OCI-M1 (cell line): ENCODE results near the gene ROBO4.

Experiments
- DNase-seq: peaks from one replicate; lab custom pipeline; 2025; lab: John Stamatoyannopoulos, UW

The ROBO4 gene

DNA sequence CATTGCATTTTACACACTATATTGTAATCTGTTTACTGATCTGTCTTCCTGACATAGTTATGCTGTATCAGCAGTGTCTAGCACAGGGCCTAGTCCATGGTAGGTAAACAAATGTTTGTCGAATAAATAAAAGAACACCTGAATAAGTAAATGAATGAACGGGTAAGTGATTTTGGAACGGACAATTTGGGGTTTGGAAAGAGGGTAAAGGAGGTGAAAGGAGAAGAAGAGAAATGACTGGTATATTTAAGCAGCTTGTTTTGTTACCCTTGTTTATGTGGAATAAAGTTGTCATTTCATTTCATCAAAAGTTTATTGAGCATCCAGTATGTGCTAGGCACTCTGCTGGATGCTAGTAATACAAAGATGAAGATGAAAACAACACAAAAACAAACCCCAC lies 21.3 kb upstream of the ROBO4 start, which contains the start of gene HEPN1:
HEPN1 (plus strand) TSS at position 301 of the 400 bp plus-strand sequence.
- no peak for DNase-seq

DNA sequence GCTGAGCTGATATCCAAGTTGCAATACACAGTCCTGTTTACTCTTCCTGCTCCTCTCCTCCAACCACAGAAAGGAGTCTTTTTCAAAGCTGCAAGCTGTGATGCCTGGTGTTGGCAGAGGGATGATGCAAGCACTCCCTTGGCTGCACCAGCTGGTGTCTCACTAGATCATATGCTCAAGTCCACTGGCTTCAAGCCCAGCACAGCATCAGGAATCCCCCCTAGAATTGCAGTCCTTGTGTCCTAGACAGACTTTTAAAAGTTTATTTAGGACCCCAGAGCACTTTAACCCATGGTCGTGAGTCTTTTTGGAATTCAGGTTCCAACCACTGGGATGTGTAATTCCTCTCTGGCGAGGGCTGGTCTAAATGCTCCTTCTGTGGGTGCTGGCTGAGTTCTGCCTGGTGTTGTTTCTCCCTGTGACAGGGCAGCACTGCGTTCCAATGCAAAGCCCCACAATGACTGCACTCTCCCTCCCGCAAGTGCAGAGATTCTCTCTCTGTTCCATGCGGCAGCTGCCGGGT lies 19.5 kb upstream of the ROBO4 start:
- DNase-seq: peak; percentile 17

DNA sequence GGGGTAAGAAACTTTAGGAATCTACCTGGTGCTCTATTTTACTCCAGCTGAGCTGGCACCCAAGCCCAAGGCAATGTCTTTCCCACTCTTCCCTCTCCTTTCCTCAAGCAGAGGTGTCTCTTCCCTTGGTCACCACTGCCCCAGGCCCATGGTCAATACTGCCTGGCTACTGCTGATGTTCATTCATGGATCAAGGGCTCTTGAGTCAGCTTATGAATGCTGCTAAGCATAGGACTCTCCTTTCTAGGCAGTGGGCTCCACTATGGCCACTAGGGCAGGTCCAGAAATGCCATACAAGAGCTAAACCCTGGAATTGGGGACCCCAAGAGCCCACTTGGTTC lies 18.7 kb upstream of the ROBO4 start:
- DNase-seq: no peak

DNA sequence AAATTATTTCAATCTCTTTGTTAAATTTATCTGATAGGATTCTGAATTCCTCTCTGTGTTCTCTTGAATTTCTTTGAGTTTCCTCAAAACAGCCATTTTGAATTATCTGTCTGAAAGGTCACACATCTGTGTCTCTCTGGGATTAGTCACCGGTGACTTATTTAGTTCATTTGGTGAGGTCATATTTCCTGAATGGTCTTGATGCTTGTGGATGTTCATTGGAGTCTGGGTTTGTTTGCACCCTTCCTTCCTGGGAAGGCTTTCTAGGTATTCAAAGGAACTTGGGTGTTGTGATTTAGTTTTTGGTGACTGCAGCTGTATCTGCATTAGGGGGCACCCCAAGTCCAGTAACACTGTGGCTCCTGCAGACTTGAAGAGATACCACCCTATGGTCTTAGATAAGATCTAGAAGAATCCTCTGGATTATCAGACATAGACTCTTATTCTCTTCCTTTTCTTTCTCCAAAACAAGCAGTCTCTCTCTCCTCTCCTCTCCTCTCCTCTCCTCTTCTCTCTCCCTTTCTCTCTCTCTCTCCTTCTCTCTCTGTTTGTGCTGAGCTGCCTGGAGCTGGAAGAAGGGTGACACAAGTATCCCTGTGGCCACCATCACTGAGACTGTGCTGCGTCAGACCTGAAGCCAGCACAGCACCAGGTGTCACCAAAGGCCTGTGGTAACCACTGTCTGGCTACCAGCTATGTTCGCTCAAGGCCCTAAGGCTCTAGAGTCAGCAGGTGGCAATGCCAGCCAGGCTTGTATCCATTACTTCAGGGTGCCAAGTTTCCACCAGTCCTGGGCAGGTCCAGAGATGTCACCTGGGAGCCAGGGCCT lies 18.1 kb upstream of the ROBO4 start:
- peak; percentile 13 for DNase-seq

DNA sequence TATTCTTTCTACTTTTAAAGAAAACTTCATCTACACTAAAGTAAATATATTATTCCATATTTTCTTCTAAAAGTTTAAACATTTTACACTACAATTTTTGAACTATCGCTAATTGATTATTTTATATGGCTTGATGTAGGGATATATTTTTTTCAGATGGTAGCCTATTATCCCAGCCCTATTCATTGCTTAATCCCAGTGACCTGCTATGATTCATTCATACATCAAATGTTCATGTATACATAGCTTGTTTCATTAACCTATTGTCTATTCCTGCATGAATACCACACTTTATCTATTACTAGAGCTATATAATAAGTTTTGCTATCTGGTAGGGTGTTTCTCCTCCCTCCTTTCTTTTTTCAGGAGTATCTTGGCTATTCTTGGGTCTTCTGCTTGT lies 5.0 kb upstream of the ROBO4 start:
- DNase-seq: no peak

DNA sequence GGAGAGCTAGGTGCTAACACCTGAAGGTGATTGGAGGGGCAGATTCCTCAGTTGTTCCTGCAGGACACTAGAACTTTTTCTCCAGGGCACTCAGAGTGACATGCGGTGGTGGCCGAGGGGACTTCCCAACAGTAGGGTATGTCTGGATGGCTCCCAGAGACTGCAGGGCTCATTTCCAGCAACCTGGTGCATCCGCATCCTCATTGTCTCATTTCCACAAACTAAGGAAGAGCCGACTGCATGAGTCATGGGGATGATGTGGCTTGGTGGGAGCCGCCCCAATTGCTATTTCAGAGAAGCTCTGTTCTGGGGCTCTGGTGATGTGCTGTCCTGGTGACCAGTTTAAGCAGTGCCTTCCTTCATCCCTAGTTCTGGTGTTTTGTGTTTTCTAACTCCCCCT lies 2.8 kb upstream of the ROBO4 start:
- DNase-seq: no peak

DNA sequence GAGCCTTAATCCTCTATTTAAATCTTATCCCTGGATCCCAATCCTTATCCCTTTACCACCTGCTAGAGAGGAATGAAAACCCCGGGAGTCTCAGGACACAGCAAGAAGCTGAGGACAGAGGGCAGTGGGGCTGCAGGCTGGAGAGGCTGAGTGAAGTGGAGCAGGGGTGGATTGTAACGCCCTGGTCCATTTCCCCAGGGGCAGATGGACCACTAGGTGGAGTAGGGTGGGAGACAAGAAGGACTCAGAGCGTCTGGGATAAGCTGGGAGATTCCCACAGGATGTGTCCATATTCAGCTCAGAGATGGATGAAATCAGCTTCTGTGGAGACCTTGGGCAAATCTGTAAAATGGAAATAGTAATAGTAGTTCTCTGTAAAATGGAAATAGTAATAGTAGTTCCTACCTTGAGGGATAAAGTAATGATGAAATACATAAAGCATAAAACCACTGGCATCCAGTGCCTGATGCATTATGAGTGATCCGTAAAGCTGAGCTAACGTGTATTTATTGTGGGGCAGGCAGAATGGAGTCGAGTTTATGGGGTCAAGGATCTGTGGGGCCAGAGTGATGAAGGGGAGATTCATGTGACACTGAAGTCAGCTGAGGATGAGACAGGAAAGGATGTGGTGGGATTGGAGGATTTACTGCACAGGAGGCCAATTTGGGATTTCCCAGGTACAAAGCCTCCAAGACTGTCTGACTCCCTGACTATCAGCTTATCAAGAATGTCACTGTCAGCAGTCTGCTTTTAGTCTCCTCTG lies 1.9 kb upstream of the ROBO4 start:
- no peak for DNase-seq

DNA sequence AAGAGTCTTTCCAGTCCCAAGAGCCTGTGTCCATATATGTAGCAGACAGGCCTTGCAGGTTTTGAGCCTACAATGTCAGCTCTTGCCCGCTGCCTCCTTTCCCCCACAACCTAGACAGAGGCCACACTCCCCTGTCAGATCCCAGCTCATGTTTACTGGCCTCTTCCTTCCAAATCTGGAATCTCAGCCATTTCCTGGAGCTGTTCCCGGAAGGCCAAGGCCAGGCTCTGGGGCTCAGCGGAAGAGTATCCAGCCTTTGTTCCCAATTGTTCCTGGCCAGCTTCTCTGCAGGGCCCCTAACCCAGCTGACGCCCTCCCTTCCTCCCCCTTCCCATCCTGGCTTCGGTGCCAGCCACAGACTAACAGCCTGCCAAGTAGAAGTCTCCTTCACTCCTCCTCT lies 1.0 kb upstream of the ROBO4 start:
- DNase-seq: no peak

DNA sequence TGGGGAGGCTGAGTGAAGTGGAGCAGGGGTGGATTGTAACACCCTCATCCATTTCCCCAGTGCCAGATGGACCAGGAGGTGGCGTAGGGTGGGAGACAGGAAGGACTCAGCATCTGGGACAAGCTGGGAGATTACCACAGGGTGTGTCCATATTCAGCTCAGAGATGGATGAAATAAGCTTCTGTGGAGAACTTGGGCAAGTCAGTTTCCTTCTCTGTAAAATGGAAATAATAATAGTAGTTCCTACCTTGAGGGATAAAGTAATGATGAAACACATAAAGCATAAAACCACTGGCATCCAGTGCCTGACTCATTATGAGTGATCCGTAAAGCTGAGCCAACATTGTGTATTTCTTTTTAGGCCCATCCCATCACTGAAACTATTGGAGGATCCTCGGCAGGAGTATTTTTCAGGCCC lies 607 bp upstream of the ROBO4 start:
- DNase-seq: no peak

DNA sequence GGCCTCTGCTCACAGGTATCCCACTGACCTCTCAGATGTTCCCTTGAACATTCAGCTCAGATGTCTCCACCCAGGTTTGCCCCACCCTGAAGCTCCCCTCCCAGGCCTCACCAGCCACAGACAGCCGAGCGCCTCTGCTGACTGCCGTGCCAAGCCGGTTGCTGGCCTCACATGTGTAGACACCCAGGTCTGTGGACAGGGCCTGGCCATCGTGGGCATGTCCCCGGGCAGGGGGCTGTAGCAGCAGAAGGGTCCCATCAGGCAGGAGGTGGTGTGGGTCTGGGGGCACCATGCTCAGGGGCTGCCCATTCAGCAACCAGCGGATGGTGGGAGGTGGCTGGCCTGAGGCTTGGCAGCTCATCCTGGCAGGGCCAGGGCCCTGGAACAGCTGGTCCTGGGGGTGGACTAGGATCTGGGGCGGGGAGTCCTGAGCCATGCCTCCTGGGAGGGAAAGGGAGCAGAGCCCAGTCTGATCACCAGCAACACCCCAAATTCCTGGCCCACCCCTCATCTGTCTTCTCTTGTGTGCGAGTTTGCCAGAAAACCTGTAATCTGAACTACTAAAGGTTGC lies 759 bp downstream of the ROBO4 start:
- DNase-seq: no peak

DNA sequence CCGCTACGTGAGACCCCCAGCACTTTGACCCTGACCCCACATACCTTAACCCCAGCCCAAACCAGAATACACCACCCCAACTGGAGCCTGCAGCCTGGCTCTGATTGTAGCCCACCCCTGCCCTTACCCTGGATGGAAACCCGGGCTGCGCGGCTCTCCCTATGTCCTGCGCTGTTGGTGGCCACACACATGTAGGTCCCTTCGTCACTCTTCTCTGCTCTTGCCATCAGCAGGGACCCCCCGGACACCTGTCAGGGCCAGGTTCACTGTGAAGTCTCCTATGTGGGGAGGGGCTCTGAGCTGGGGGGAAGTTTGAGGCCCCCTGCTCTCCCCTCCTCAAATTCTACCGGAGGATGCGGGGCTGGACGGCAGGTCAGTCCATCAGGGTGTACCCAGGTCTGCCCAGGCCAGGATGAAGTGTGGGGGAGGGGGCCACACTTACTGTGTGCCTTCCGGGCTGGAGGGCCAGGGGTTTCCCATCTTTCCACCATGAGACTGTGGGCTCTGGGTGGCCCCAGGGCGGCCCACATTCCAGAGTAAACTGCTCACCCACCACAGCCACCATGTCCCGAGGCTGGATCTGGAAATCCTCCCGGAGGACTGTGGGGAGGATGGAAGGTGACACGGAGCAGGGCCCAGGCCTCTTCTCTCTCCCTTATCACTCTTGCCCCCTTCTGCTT lies 1.5 kb downstream of the ROBO4 start:
- DNase-seq: no peak

DNA sequence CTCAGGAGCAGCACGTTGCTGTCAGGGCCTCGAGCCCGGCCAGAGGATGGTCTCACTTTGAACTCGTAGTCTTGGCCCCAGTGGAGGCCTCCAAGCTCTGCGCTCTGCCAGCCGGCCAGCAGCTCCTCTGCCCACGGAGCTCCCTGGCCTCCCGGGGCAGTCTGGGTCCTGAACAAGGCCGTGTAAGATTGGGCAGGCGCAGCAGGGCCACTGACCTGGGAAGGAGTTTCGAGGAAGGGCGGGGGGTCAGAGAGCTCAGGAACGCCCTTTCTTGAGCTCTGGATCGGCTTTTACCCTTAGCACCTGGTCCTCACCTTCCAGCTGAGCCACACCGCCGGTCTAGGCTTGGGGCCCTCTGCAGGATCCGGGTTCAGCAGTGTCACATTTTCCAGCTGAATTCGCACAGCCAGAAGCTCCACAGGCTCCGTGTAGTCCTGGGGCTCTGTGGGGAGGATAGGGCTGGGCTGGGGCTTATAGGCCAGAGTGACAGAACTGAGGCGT lies 2.1 kb downstream of the ROBO4 start:
- no peak for DNase-seq

DNA sequence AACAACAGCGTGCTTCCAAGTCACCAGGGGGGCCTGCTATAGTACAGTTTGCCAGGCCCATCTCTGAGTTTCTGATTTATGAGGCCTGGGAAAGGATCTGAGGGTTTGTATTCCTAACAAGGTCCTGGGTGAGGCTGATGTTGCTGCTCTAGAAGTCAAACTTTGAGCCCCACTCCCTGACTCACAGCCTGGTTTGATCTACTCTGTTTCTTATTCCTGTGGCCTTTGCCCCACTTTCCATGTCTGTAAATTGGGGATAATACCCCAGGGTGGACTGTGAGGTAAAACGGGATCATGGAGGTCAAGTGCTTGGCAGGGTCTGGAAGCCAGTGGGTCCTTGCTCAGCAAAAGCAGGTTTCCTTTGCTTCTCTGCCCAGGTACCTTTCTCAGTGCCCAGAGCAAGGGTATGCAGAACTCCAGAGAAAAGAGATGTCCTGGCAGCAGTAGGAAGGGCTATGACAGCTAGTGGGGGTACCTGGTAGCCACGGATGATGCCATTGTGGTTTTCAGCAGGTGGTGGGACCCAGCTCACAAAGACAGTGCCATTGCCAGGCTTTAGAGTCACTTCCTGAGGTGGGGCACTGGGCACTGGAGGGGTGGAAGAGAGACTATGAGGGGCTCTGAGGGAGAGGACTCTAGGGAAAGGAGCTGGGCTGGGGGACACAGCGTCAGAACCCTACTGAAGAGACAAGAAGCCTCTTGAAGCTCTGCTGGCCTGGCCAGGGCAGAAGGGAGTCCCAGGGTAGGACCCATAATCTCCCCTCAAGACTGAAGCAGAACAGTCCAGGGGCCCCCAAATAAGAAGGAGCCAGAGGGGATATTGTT lies 2.8 kb downstream of the ROBO4 start:
- no peak for DNase-seq

DNA sequence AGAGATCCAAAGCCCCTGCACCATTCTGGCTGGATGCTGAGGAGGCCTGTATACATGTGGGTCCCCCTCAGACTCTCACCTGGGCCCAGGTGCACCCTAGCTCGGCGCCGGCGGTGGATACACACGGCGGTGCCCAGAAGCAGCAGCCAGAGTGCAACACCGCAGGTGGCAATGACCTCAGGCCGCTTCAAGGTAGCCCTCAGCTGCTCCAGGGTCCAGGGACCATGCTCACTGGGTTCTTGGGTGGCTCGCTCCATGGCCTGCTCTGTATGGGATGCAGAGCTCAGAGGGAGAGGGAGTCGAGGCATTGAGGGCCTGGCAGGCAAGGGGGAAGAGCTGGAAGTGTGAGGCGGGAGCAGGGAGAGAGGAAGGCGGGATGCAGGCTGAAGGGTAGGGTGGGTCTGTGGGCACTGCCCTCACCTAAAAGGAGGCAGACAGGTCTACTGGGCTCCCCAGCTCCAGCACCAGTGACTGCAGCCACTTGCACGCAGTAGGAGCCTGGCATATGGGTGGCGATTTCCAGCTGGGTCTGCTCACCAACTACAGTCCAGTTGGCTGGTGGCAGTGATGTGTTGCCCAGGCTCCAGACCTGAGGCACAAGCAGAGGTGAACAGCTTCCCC lies 3.8 kb downstream of the ROBO4 start:
- DNase-seq: no peak

DNA sequence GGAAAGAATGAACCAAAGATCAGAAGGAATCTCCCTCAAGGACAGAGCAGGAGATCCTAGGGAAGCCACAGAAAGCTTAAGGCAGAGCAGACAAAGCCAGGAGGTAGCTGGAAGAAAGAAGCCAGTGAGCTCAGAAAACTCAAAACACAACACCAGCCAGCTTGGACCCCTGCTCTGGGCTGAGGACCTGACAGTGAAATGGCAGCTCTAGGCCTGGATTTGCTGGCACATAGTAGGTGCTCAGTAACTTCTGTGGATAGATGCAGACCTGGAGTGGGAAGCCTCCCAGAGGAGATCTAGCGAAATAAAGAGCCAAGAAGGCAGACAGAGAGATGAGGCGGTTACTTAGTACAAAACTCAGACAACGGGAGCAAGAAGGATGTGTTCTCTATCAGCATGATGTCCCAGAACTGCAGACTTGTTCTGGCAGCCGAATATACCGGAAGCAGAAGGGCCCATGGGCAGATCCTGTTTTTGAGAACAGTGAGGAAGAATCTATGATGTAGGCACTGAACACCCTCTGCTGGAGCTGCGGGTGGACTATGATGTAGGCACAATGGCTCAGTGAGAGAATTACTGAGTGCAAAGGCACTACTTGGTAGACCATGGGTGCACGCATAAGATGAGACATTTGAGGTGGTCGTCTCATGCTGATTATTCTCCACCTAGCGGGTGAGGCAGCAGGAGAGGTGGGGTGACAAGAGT lies 4.8 kb downstream of the ROBO4 start:
- DNase-seq: peak; percentile 29

DNA sequence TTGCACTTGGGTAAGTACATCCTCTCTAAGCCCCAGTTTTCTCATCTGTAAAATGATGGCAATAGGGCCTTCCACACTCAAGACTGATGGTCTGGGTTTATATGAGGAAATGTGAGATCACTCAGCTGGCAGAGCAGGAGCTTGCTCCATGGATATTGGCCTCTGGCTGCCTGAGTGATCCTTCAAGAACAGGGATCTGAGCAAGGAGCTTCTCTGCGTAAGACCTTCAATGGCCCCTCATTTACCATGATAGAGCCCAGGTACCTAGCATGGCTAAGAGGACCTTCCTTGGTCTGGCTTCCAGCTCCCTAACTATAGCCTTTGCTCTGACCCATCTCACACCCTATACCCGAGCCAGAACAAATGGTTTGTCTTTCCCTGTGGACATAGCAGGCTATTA lies 5.5 kb downstream of the ROBO4 start:
- no peak for DNase-seq

DNA sequence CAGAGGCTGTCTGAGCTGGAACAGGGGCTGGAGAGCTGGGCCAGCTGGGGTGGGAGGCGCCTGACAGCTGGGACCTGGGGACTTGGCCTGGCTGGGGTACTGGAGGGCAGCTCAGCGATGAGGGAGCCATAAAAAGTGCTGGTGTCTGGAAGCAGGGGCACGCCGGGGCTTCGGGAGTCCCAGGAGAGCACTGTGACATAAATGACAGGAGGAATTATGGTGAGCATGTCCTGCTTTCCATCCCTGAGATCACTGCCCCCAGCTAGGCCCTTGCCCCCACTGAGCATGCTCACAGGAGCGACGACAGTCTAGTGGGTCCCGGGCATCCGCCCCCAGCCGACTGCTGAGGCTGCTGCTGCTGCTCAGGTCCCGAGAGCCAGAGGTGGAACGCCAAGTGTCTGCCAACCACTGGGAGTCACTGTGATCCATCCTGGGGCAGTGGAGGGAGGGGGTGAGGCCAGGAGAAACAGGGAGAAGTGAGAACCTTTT lies 6.2 kb downstream of the ROBO4 start:
- no peak for DNase-seq

DNA sequence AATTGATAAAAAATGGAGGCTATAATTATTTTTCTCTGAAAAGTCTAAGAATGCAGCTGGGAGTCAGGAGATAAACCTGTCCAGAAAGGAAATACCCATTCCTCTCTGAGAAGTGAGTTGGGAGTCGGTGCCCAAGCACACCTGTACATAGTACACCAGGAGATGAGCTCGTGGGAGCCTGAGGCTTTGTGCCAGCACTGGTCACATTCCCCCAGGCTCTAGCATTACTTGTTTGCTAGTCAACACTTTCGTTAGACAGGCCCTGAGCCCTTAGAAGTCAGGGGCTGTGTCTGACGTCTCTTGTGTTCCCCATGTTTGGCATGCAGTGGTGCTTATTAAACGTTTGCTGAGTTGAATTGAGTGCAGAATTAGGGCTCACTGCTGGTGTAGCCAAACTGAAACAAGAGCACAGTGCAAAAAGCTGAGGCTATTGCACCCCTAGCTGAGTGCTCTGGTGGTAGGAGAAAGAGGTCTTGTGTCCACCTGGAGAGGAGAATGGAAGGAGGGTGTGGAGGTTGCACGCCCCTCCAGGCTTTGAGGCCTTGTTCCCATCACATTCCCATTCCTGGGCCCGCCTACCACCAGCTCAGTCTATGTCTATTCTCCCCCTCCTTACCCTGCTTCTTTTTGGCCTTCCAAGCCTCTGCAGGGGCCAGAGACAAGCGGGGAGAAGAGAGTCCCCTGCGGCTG lies 6.8 kb downstream of the ROBO4 start:
- DNase-seq: no peak

DNA sequence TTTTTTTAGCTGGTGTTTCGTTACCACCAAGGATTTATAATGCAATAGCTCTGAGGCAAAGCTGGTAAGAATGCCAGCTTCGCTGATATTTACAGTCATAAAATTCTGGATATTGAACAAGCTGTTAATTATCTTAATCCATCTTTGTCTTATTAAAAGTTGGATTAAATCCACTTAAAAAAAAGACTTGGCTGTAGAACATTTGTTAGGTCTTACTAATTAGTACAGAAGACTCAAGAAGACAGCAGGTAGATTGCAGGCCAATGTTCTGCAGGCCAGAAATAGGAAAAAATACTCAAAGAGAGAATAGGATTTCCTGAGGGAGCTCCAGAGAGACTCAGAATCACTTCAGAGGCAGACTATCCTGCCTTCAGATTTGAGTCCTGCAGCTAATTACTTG lies 7.5 kb downstream of the ROBO4 start:
- no peak for DNase-seq
